Endothelial cell of umbilical vein (primary cell): Measurements from ENCODE around the gene EFHC2. TPM values are rescaled to one million over a fixed set of nuclear protein-coding genes. Genes with fewer than 3 reads are reported as not detected.

Experiments used
- BruUV-seq: library from RNA; stranded (reverse); fragments of 400-500 nt; replicated peaks from 2 replicates; lab custom pipeline; 2021; lab: Mats Ljungman, UMichigan
- CTCF ChIA-PET: fragments of 300-600, 350-600 bp; sonication (Branson Sonifier 250); formaldehyde crosslinking; loops from one replicate; lab custom pipeline; 2021; ENCODE audit warnings: antibody characterized with exemption, inconsistent platforms; lab: Charles Lee
- POLR2A ChIA-PET: fragments of 300-600, 350-600 bp; sonication (Branson Sonifier 250); formaldehyde crosslinking; loops from one replicate; lab custom pipeline; 2021; ENCODE audit warnings: antibody characterized with exemption, inconsistent platforms; lab: Charles Lee
- DNase-seq: peaks from one replicate; pipeline ENCODE4 v3.0.0-alpha.2; 2011; ENCODE audit warnings: low read depth, low spot score
- FAIRE-seq: peaks from 2 replicates; lab custom pipeline; 2011; peaks lifted over from hg19 to GRCh38; lab: Jason Lieb, UNC
- H2AFZ ChIP-seq: 2 replicates; pipeline ENCODE4 v1.6.0; 2012; ENCODE audit warnings: low read depth, low read length, control low read depth, inconsistent platforms
- H3K27ac ChIP-seq: 2 replicates; pipeline ENCODE4 v1.5.1; 2011; ENCODE audit warnings: low read depth, mild to moderate bottlenecking, control low read depth, low read length, moderate library complexity; ENCODE audit not compliant: insufficient read depth
- H3K27me3 ChIP-seq, 2 experiments: 2 replicates each; pipeline versions ENCODE4 v1.6.0 to v1.6.1; 2011; ENCODE audit warnings: low read length in 2 of 2, mixed read lengths in 1 of 2; ENCODE audit not compliant: control insufficient read depth in 2 of 2, insufficient read depth in 2 of 2
- H3K36me3 ChIP-seq, 2 experiments: 2 replicates in 1 of 2; 3 replicates in 1 of 2; pipeline ENCODE4 v1.5.1; 2011; ENCODE audit warnings: low read length in 2 of 2, mild to moderate bottlenecking in 1 of 2, moderate library complexity in 1 of 2; ENCODE audit not compliant: control insufficient read depth in 2 of 2, insufficient read depth in 2 of 2; ENCODE audit errors: extremely low read depth in 1 of 2
- H3K4me1 ChIP-seq: 3 replicates; pipeline ENCODE4 v1.5.1; 2011; ENCODE audit warnings: mild to moderate bottlenecking, low read length; ENCODE audit not compliant: control insufficient read depth, insufficient read depth; ENCODE audit errors: extremely low read depth
- H3K4me2 ChIP-seq: 2 replicates; pipeline ENCODE4 v1.6.1; 2011; ENCODE audit warnings: low read length, control low read depth, mixed read lengths; ENCODE audit not compliant: insufficient read depth
- H3K4me3 ChIP-seq, 3 experiments: fragments of 200-600 bp in 1 of 3; sonication (generic), shearing (Covaris generic) in 1 of 3; replicated peaks in 1 of 3; 2 replicates each; pipeline ENCODE4 v1.5.1; 2011 to 2016; ENCODE audit warnings: control low read depth in 3 of 3, low read length in 3 of 3, mild to moderate bottlenecking in 2 of 3, inconsistent platforms in 1 of 3, low read depth in 1 of 3, moderate library complexity in 1 of 3; ENCODE audit not compliant: insufficient read depth in 1 of 3
- H3K79me2 ChIP-seq: 2 replicates; pipeline ENCODE4 v1.6.0; 2012; ENCODE audit warnings: low read length, inconsistent platforms; ENCODE audit not compliant: control insufficient read depth, insufficient read depth
- H3K9ac ChIP-seq: replicated peaks from 2 replicates; pipeline ENCODE3; 2011; ENCODE audit warnings: low read length, control low read depth; ENCODE audit not compliant: insufficient read depth; ENCODE audit errors: extremely low read depth
- H3K9me1 ChIP-seq: replicated peaks from 3 replicates; pipeline ENCODE4 v1.6.0; 2011; ENCODE audit warnings: mild to moderate bottlenecking, low read length; ENCODE audit not compliant: control insufficient read depth, insufficient read depth; ENCODE audit errors: extremely low read depth
- H3K9me3 ChIP-seq: replicated peaks from 2 replicates; pipeline ENCODE4 v1.5.1; 2012; ENCODE audit warnings: low read length, inconsistent platforms; ENCODE audit not compliant: control insufficient read depth, insufficient read depth
- H4K20me1 ChIP-seq: replicated peaks from 2 replicates; pipeline ENCODE3; 2011; ENCODE audit warnings: mild to moderate bottlenecking, low read length; ENCODE audit not compliant: control insufficient read depth, insufficient read depth; ENCODE audit errors: extremely low read depth
- CTCF ChIP-seq, 2 donors: IDR thresholded peaks; 1 replicate in 1 of 2; 2 replicates in 1 of 2; pipeline ENCODE4 v1.5.1; 2011; ENCODE audit warnings: low read length in 2 of 2, mild to moderate bottlenecking in 2 of 2, moderate library complexity in 2 of 2, control low read depth in 1 of 2, inconsistent platforms in 1 of 2, low read depth in 1 of 2; ENCODE audit not compliant: insufficient read depth in 1 of 2; ENCODE audit errors: extremely low read depth in 1 of 2
- EZH2 ChIP-seq: IDR thresholded peaks from 2 replicates; pipeline ENCODE4 v1.6.1; 2012; ENCODE audit warnings: borderline replicate concordance, low read depth, mild to moderate bottlenecking, moderate library complexity, low read length, inconsistent platforms; ENCODE audit not compliant: severe bottlenecking
- FOS ChIP-seq: IDR thresholded peaks from 2 replicates; pipeline ENCODE4 v1.6.1; 2011; ENCODE audit warnings: mild to moderate bottlenecking, low read length, moderate library complexity, borderline replicate concordance; ENCODE audit not compliant: insufficient read depth
- GATA2 ChIP-seq: IDR thresholded peaks from 2 replicates; pipeline ENCODE4 v1.7.0; 2011; ENCODE audit warnings: low read depth, mild to moderate bottlenecking, moderate library complexity, mixed read lengths, low read length; ENCODE audit not compliant: insufficient read length, insufficient read depth
- JUN ChIP-seq: IDR thresholded peaks from 2 replicates; pipeline ENCODE4 v1.6.1; 2011; ENCODE audit warnings: borderline replicate concordance, low read depth; ENCODE audit not compliant: insufficient read length, insufficient read depth
- MAX ChIP-seq: IDR thresholded peaks from 2 replicates; pipeline ENCODE4 v1.6.1; 2011; ENCODE audit not compliant: insufficient read depth, insufficient read length
- MYC ChIP-seq: IDR thresholded peaks from one replicate; pipeline ENCODE4 v1.6.1; 2011; ENCODE audit warnings: mild to moderate bottlenecking, low read depth, low read length
- POLR2A ChIP-seq: IDR thresholded peaks from 2 replicates; pipeline ENCODE4 v1.6.1; 2012; ENCODE audit warnings: low read depth, mild to moderate bottlenecking, control low read depth, low read length
- POLR2AphosphoS5 ChIP-seq: IDR thresholded peaks from 2 replicates; pipeline ENCODE4 v1.6.1; 2012; ENCODE audit warnings: low read depth, mild to moderate bottlenecking, control low read depth, low read length, moderate library complexity; ENCODE audit not compliant: insufficient read depth
- dilution Hi-C: fragments of 300-500 bp; cut with MboI; formaldehyde crosslinking; loops from one replicate; pipeline ENCODE4 v1.15.0; 2019; ENCODE audit warnings: low sequenced_read_pairs; ENCODE audit not compliant: extremely low pct_ligation_motif_present
- intact Hi-C: fragments of 100-400 bp; cut with micrococcal nuclease; formaldehyde crosslinking; loops from one replicate; pipeline ENCODE4 v1.10.0; 2022
- polyA plus RNA-seq, 4 experiments: library from polyadenylated mRNA; depleted of rRNA in 3 of 4; stranded (reverse) in 3 of 4; unstranded in 1 of 4; fragments of >200 nt; gene quantifications; 2 replicates each; pipeline versions ENCODE4 v1.2.1 to v1.2.3, GENCODE V29; 2011 to 2012; ENCODE audit warnings: missing spikeins in 1 of 4
- total RNA-seq: library from RNA; stranded (reverse); gene quantifications from 2 replicates; pipeline ENCODE4 v1.2.3, GENCODE V29; 2021

Gene EFHC2
- total and polyA plus RNA-seq, 2 donors (not counting 3 experiments of a cell fraction or from before 2014, with no cell fraction given) = not detected

GRCh38 chrX:44338361-44338760, 5.1 kb downstream of the EFHC2 start:
- intact Hi-C loops = no loop called here
- no peak overlapping the region for H3K4me2 ChIP-seq
- no peaks in the 10 kb centered on the region for H3K4me1 ChIP-seq
- H3K9me3 ChIP-seq = no peaks in the 10 kb centered on the region
- BruUV-seq = no TSS peak
- H4K20me1 ChIP-seq = no peaks in the 10 kb centered on the region
- dilution Hi-C loops = no loop called here
- no peaks in the 10 kb centered on the region for H3K79me2 ChIP-seq
- H3K27me3 ChIP-seq = no peaks in the 10 kb centered on the region
- no peak overlapping the region for H3K4me3 ChIP-seq
- H3K9me1 ChIP-seq = no peaks in the 10 kb centered on the region
- no peaks in the 10 kb centered on the region for H3K36me3 ChIP-seq
- no peak for TF ChIP-seq JUN
- TF ChIP-seq MAX = no peak
- no peak for TF ChIP-seq GATA2
- TF ChIP-seq FOS = no peak
- TF ChIP-seq MYC = no peak
- no peak for TF ChIP-seq CTCF (IDR thresholded peaks at IDR 0.05; ENCODE audit: extremely low read depth in 1 of 2, insufficient read depth in 1 of 2, low read depth in 1 of 2, low read length in 2 of 2)
- TF ChIP-seq EZH2 = no peak
- no peak for TF ChIP-seq POLR2A
- no peak for TF ChIP-seq POLR2AphosphoS5
- ChIA-PET POLR2A (no interaction called here), CTCF (no interaction called here)
- no peak overlapping the region for H2AFZ ChIP-seq
- no peak overlapping the region for H3K27ac ChIP-seq
- FAIRE-seq = no peak
- no peak overlapping the region for H3K9ac ChIP-seq
- DNase-seq = no peak
